DND-41 (cell line): ENCODE results near the gene AUP1.

ENCODE experiments used
- EZH2 ChIP-seq: IDR thresholded peaks from 3 replicates; pipeline ENCODE4 v1.6.1; 2012; ENCODE audit warnings: borderline replicate concordance, low read depth, mild to moderate bottlenecking, moderate library complexity, low read length, inconsistent platforms; ENCODE audit not compliant: severe bottlenecking
- TF ChIP-seq, protein P1 (sequence below): IDR thresholded peaks from 2 replicates; pipeline ENCODE4 v1.5.1; 2012; ENCODE audit warnings: borderline replicate concordance, low read length, moderate library complexity, mild to moderate bottlenecking; ENCODE audit not compliant: poor library complexity, severe bottlenecking; ENCODE audit errors: extremely low read depth

DNA sequence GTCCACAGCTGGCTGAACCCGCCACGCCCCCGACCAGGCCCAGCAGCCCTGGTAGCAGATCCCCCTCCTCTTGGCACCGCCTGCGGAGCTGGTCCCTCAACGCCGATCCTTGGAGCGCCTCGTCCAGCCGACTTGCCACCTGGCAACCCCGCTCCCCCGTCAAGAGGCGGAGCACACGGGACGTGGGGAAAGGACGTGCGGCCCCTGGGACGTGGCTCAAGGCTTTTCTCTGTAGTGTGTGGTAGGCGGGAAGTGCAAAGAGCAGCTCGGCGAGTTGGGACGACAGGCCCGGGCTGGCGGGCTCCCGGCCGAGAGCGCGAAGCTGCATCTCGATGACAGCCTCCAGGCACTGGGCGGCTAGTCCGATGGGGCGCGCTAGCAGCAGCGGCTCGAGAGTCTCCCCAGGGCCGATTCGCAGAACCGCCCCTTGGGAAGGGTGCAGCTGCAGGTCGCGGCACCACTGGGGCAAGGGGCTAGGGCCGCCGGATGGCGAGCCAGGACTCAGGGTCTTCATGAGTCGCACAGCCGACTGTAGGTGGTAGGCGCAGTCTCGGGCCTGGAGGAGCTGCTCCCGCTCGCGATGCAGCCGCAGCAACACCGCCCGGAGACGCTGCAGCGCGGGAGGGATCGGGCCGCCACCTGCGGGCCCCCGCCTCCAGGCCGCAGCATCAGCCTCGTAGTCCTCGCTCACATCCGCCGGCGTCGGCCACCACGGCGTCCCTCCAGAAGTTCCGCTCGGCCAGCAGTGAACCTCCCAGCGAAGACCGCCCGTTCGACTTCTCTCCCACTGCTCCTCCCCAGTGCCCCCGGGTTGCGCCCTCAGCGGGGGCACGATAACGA lies 47.3 kb downstream of the AUP1 start:
- TF ChIP-seq, protein P1, sequence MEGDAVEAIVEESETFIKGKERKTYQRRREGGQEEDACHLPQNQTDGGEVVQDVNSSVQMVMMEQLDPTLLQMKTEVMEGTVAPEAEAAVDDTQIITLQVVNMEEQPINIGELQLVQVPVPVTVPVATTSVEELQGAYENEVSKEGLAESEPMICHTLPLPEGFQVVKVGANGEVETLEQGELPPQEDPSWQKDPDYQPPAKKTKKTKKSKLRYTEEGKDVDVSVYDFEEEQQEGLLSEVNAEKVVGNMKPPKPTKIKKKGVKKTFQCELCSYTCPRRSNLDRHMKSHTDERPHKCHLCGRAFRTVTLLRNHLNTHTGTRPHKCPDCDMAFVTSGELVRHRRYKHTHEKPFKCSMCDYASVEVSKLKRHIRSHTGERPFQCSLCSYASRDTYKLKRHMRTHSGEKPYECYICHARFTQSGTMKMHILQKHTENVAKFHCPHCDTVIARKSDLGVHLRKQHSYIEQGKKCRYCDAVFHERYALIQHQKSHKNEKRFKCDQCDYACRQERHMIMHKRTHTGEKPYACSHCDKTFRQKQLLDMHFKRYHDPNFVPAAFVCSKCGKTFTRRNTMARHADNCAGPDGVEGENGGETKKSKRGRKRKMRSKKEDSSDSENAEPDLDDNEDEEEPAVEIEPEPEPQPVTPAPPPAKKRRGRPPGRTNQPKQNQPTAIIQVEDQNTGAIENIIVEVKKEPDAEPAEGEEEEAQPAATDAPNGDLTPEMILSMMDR: no peak
- TF ChIP-seq EZH2: no peak
